K562 (cell line): ENCODE results near the gene RPL38. TPM values are rescaled to one million over a fixed set of nuclear protein-coding genes. Genes with fewer than 3 reads are reported as not detected.

ENCODE experiments used
- ATAC-seq: fragments of 200-7000 bp; cut with Tn5 transposase; 3 replicates; pipeline ENCODE4 v1.9.1; 2020; ENCODE audit warnings: moderate library complexity
- BruUV-seq: library from RNA; stranded (reverse); fragments of 400-500 nt; replicated peaks from 2 replicates; lab custom pipeline; 2021; lab: Mats Ljungman, UMichigan
- CTCF ChIA-PET: fragments of 300-600 bp; formaldehyde crosslinking; extraction: SDS; loops from one replicate; lab custom pipeline; 2021; ENCODE audit warnings: low intra/inter-chr PET ratio; lab: Yijun Ruan, JAX
- POLR2A ChIA-PET: fragments of 300-600, 350-650 bp; sonication (Branson Sonifier 250); formaldehyde crosslinking; extraction: SDS; loops from one replicate; lab custom pipeline; 2021; ENCODE audit warnings: antibody characterized with exemption, inconsistent platforms; lab: Yijun Ruan, JAX
- DNase-seq, 4 experiments: peaks; one replicate each; pipeline versions ENCODE4 v3.0.0 to v3.0.0-alpha.2; 2011 to 2018; ENCODE audit warnings: low spot score in 3 of 4, mixed read lengths in 3 of 4; ENCODE audit errors: extremely low read depth in 1 of 4
- FAIRE-seq: peaks from 2 replicates; lab custom pipeline; 2011; peaks lifted over from hg19 to GRCh38; lab: Jason Lieb, UNC
- H2AFZ ChIP-seq: 2 replicates; pipeline ENCODE4 v1.6.0; 2011; ENCODE audit warnings: low read depth, low read length, control low read depth, inconsistent platforms
- H3K27ac ChIP-seq: fragments of 200-600 bp; 3 replicates; pipeline ENCODE4 v1.8.0; 2011; ENCODE audit warnings: low read depth, mild to moderate bottlenecking, control low read depth, inconsistent platforms, low read length, moderate library complexity, mixed read lengths; ENCODE audit errors: extremely low read depth
- H3K27me3 ChIP-seq, 2 experiments: fragments of 300-600 bp in 1 of 2; 2 replicates in 1 of 2; 3 replicates in 1 of 2; pipeline versions ENCODE4 v1.6.0 to v1.8.0; 2011; ENCODE audit warnings: inconsistent platforms in 2 of 2, low read length in 2 of 2, mild to moderate bottlenecking in 1 of 2, mixed read lengths in 1 of 2, moderate library complexity in 1 of 2; ENCODE audit not compliant: control insufficient read depth in 2 of 2, insufficient read depth in 2 of 2
- H3K36me3 ChIP-seq: fragments of 300-600 bp; 3 replicates; pipeline ENCODE4 v1.8.0; 2011; ENCODE audit warnings: mild to moderate bottlenecking, low read length, inconsistent platforms; ENCODE audit not compliant: control insufficient read depth, insufficient read depth
- H3K4me1 ChIP-seq, 2 experiments: fragments of 200-600 bp in 1 of 2; replicated peaks in 1 of 2; 2 replicates in 1 of 2; 3 replicates in 1 of 2; pipeline versions ENCODE4 v1.5.1 to v1.8.0; 2011; ENCODE audit warnings: inconsistent platforms in 2 of 2, low read length in 2 of 2, mild to moderate bottlenecking in 1 of 2, mixed read lengths in 1 of 2, moderate library complexity in 1 of 2; ENCODE audit not compliant: control insufficient read depth in 2 of 2, insufficient read depth in 2 of 2
- H3K4me2 ChIP-seq: 2 replicates; pipeline ENCODE4 v1.6.1; 2011; ENCODE audit warnings: low read length, control low read depth, inconsistent platforms, mixed read lengths; ENCODE audit not compliant: insufficient read depth
- H3K4me3 ChIP-seq: fragments of 200-600 bp; sonication (generic), shearing (Covaris generic); 2 replicates; pipeline ENCODE4 v1.5.1; 2016; ENCODE audit warnings: control low read depth, inconsistent platforms
- H3K79me2 ChIP-seq: fragments of 200-600 bp; 3 replicates; pipeline ENCODE4 v1.8.0; 2011; ENCODE audit warnings: low read length, inconsistent platforms; ENCODE audit not compliant: control insufficient read depth, insufficient read depth
- H3K9ac ChIP-seq, 2 experiments: 2 replicates each; pipeline versions ENCODE4 v1.6.0 to v1.6.1; 2011; ENCODE audit warnings: low read depth in 2 of 2, low read length in 2 of 2, control low read depth in 1 of 2, inconsistent platforms in 1 of 2, mild to moderate bottlenecking in 1 of 2, mixed read lengths in 1 of 2; ENCODE audit not compliant: insufficient read depth in 1 of 2
- H3K9me1 ChIP-seq: one replicate; pipeline ENCODE4 v1.6.0; 2011; ENCODE audit warnings: inconsistent platforms, mild to moderate bottlenecking, low read length, moderate library complexity; ENCODE audit not compliant: control insufficient read depth, insufficient read depth
- H3K9me3 ChIP-seq: replicated peaks from 2 replicates; pipeline ENCODE4 v1.5.1; 2011; ENCODE audit warnings: low read depth, low read length, inconsistent platforms; ENCODE audit not compliant: control insufficient read depth, insufficient read depth
- H4K20me1 ChIP-seq: replicated peaks from 2 replicates; pipeline ENCODE4 v1.6.1; 2011; ENCODE audit warnings: low read length, inconsistent platforms, mixed read lengths; ENCODE audit not compliant: control insufficient read depth, insufficient read depth
- CTCF ChIP-seq, 3 experiments: IDR thresholded peaks in 2 of 3; conservative IDR thresholded peaks in 1 of 3; 2 replicates each; pipeline ENCODE4 v1.5.1; 2011 to 2012; ENCODE audit warnings: low read length in 3 of 3, mild to moderate bottlenecking in 3 of 3, control low read depth in 2 of 3, improper control_type of control experiment in 1 of 3, inconsistent platforms in 1 of 3, low read depth in 1 of 3, mixed read lengths in 1 of 3, moderate library complexity in 1 of 3; ENCODE audit not compliant: insufficient read depth in 2 of 3
- E2F1 ChIP-seq: sonication (generic); formaldehyde crosslinking; IDR thresholded peaks from 2 replicates; pipeline ENCODE4 v1.8.1; 2023; ENCODE audit warnings: mild to moderate bottlenecking, missing genetic modification reagents, moderate library complexity
- GTF3C2 ChIP-seq: IDR thresholded peaks from 3 replicates; pipeline ENCODE4 v1.6.1; 2011; ENCODE audit warnings: borderline replicate concordance, mild to moderate bottlenecking, moderate library complexity; ENCODE audit not compliant: insufficient read length; ENCODE audit errors: extremely low read depth
- MCM2 ChIP-seq: fragments of 450-650 bp; IDR thresholded peaks from 2 replicates; pipeline ENCODE4 v1.6.1; 2017; ENCODE audit warnings: low read depth, mild to moderate bottlenecking
- SPI1 ChIP-seq: IDR thresholded peaks from 2 replicates; pipeline ENCODE4 v1.6.1; 2011; ENCODE audit warnings: low read depth, low read length, control low read depth, borderline replicate concordance
- TFE3 ChIP-seq: fragments of 450-650 bp; formaldehyde crosslinking; IDR thresholded peaks from 2 replicates; pipeline ENCODE4 v1.4.0; 2020; ENCODE audit warnings: mild to moderate bottlenecking, mixed read lengths
- ZNF24 ChIP-seq: fragments of 450-650 bp; IDR thresholded peaks from 2 replicates; pipeline ENCODE4 v1.6.1; 2016
- ZNF431 ChIP-seq: sonication (generic); formaldehyde crosslinking; IDR thresholded peaks from 2 replicates; pipeline ENCODE4 v1.8.0; 2022; ENCODE audit warnings: mild to moderate bottlenecking, missing genetic modification reagents
- ZNF584 ChIP-seq: fragments of 200-800 bp; sonication (Bioruptor generic); IDR thresholded peaks from 2 replicates; pipeline ENCODE4 v1.6.1; 2016; ENCODE audit warnings: low read depth, mild to moderate bottlenecking, missing genetic modification characterization, missing compliant biosample characterization
- ZNF639 ChIP-seq, 2 experiments: fragments of 200-800 bp in 1 of 2; sonication (Bioruptor generic) in 1 of 2; sonication (generic) in 1 of 2; formaldehyde crosslinking in 1 of 2; IDR thresholded peaks in 1 of 2; conservative IDR thresholded peaks in 1 of 2; 2 replicates each; pipeline versions ENCODE4 v1.5.0 to v1.6.1; 2016 to 2020; ENCODE audit warnings: missing compliant biosample characterization in 1 of 2, missing genetic modification characterization in 1 of 2, missing genetic modification reagents in 1 of 2
- ZNF717 ChIP-seq: fragments of 250-450 bp; sonication (Bioruptor Pico); IDR thresholded peaks from 2 replicates; pipeline ENCODE4 v1.5.0; 2021
- WGBS: fragments of 100-300 bp; shearing (Covaris generic); methylation state at CpG from one replicate; pipeline ENCODE4 v1.1.6; 2016; ENCODE audit warnings: low coverage, mixed read lengths; ENCODE audit not compliant: insufficient coverage; ENCODE audit errors: missing lambda C conversion rate; 5-methylcytosine and 5-hydroxymethylcytosine counted together
- in situ Hi-C: fragments of 300-500 bp; cut with MboI; formaldehyde crosslinking; loops from 4 replicates; pipeline ENCODE4 v1.15.0; 2018; ENCODE audit warnings: inconsistent platforms, mixed read lengths
- intact Hi-C: fragments of 100-400 bp; cut with micrococcal nuclease; formaldehyde crosslinking; loops from 2 replicates; pipeline ENCODE4 v1.14.2; 2022
- polyA plus RNA-seq, 8 experiments: library from polyadenylated mRNA; depleted of rRNA in 4 of 8; stranded (reverse) in 5 of 8; unstranded in 3 of 8; fragments of >200 nt; fragmentation: Nextera tagmentation in 2 of 8; fragmentation: Illumina TruSeq in 1 of 8; extraction: Ambion mirVana in 2 of 8; extraction: Trizol in 1 of 8; gene quantifications; 2 replicates each; pipeline versions ENCODE4 v1.2.1 to v1.2.3, GENCODE V29; 2011 to 2014; ENCODE audit warnings: inconsistent platforms in 1 of 8, missing spikeins in 1 of 8
- total RNA-seq, 7 experiments: library from RNA; depleted of rRNA in 6 of 7; stranded (reverse); fragments of >200 nt in 6 of 7; fragmentation: Illumina TruSeq in 2 of 7; extraction: Trizol in 2 of 7; gene quantifications; 2 replicates each; pipeline versions ENCODE4 v1.2.1 to v1.2.3, GENCODE V29; 2011 to 2021; ENCODE audit warnings: low replicate concordance in 1 of 7

RPL38 gene
- total and polyA plus RNA-seq, 9 of the 15 experiments (the other 6 are each of a cell fraction or from before 2014, with no cell fraction given), result 1,224 to 3,864 (median 1,939) TPM

- intact Hi-C loops (loop anchor here (2.0 kb wide), 1 partner anchor 108 kb away; no protein-coding TSS in a partner anchor), in situ Hi-C loops (no loop called here)
- Histone ChIP-seq H3K36me3 (peaks cover 1% of the 10 kb centered on the region; the same call in 1 of the 3 replicates), H3K4me1 (peaks cover 0 to 14% of the 10 kb centered on the region in 2 experiments; a peak in 3 of 5 replicates), H3K4me3 (no peak overlapping the region), H3K4me2 (no peak overlapping the region), H3K9ac (no peak overlapping the region), H3K79me2 (peaks cover 3% of the 10 kb centered on the region), H3K9me3 (no peaks in the 10 kb centered on the region), H4K20me1 (peaks cover 17% of the 10 kb centered on the region; the same call in 1 of the 2 replicates), H3K27me3 (peaks cover 48 to 82% of the 10 kb centered on the region in 2 experiments), H2AFZ (no peak overlapping the region), H3K9me1 (no peaks in the 10 kb centered on the region), H3K27ac (no peak overlapping the region)
- ATAC-seq (no peak), DNase-seq (no peak), FAIRE-seq (no peak)
- ChIA-PET CTCF (no interaction called here), POLR2A (interaction anchor here (1.1 to 1.8 kb wide), 2 partner anchors 9 to 10 kb away, joined by 3 to 5 read pairs; no protein-coding TSS in a partner anchor)
- BruUV-seq, result no TSS peak
- 8% methylated on average over 6 of the region's 6 CpGs for WGBS
- TF ChIP-seq ZNF24 (no peak), ZNF431 (CRISPR knock-in tag) (no peak), E2F1 (no peak), ZNF584 (CRISPR knock-in tag) (no peak), ZNF717 (CRISPR knock-in tag) (no peak), CTCF (IDR thresholded peaks at IDR 0.05 in 2 of 3, conservative IDR thresholded peaks at IDR 0.05 in 1 of 3; ENCODE audit: insufficient read depth in 2 of 3, low read depth in 1 of 3, low read length in 3 of 3) (no peak), GTF3C2 (no peak), MCM2 (no peak), SPI1 (no peak), TFE3 (CRISPR knock-in tag) (no peak), ZNF639 (CRISPR knock-in tag; conservative IDR thresholded peaks at IDR 0.05 in 1 of 2, IDR thresholded peaks at IDR 0.05 in 1 of 2) (no peak)
Observed at GRCh38 chr17:74198694-74199093, 4.8 kb upstream of the RPL38 start.
